Measurements from ENCODE around the gene CLIC5. TPM values are rescaled to one million over a fixed set of nuclear protein-coding genes. Genes with fewer than 3 reads are reported as not detected.

CLIC5 gene
- total RNA-seq, 1 donor from 2014 or later: 0.32 TPM

DNA sequence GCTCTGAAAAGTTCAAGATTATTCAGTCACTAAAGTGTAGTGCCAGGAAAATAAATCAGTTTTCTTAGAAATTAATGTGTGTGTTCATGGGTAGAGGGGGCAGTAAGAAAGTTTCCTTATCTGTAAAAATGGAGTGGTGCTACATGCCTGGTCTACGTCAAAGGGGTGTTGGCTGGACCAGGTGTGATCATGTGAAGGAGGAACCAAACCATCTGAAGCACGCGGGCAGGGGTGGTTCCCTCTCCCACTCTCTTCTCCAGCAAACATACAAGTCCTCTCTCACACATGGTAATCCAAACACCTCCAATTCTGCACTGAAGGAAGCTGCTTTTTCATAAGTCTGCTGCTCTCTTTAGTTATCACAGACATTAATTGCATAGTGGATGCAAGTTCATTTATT is 63.1 kb downstream of the CLIC5 start:
- no peaks in the 10 kb centered on the region for H3K79me2 ChIP-seq (ENCODE audit: insufficient read depth, low read length)
- no peaks in the 10 kb centered on the region for H3K9me3 ChIP-seq (ENCODE audit: insufficient read depth, low read depth, low read length)
- H3K27ac ChIP-seq (ENCODE audit: low read depth, low read length): no peak overlapping the region
- no peak overlapping the region for H3K4me3 ChIP-seq (ENCODE audit: insufficient read depth, low read depth, low read length)
- DNase-seq (ENCODE audit: low read depth): no peak
- no peak overlapping the region for H3K4me3 Mint-ChIP-seq (ENCODE audit: unreplicated experiment)
- no peaks in the 10 kb centered on the region for H3K36me3 Mint-ChIP-seq (ENCODE audit: low read depth, unreplicated experiment)
- no peaks in the 10 kb centered on the region for H3K9me3 Mint-ChIP-seq (ENCODE audit: unreplicated experiment)
- FAIRE-seq: no peak
- no peak for TF ChIP-seq EZH2 (IDR thresholded peaks at IDR 0.05; ENCODE audit: insufficient read depth, low read length)
- TF ChIP-seq, protein P1, sequence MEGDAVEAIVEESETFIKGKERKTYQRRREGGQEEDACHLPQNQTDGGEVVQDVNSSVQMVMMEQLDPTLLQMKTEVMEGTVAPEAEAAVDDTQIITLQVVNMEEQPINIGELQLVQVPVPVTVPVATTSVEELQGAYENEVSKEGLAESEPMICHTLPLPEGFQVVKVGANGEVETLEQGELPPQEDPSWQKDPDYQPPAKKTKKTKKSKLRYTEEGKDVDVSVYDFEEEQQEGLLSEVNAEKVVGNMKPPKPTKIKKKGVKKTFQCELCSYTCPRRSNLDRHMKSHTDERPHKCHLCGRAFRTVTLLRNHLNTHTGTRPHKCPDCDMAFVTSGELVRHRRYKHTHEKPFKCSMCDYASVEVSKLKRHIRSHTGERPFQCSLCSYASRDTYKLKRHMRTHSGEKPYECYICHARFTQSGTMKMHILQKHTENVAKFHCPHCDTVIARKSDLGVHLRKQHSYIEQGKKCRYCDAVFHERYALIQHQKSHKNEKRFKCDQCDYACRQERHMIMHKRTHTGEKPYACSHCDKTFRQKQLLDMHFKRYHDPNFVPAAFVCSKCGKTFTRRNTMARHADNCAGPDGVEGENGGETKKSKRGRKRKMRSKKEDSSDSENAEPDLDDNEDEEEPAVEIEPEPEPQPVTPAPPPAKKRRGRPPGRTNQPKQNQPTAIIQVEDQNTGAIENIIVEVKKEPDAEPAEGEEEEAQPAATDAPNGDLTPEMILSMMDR (IDR thresholded peaks at IDR 0.05; ENCODE audit: insufficient read depth, low read depth, low read length): no peak
- no peak overlapping the region for H3K4me2 ChIP-seq (ENCODE audit: low read length)
- peaks cover 8% of the 10 kb centered on the region for H3K4me1 Mint-ChIP-seq (ENCODE audit: low read depth, unreplicated experiment)
- H3K36me3 ChIP-seq (ENCODE audit: insufficient read depth, low read length): no peaks in the 10 kb centered on the region
- H2AFZ ChIP-seq (ENCODE audit: low read depth, low read length): no peak overlapping the region
- H3K27me3 ChIP-seq (ENCODE audit: insufficient read depth, low read length): peaks cover 5% of the 10 kb centered on the region
- H3K27ac Mint-ChIP-seq (ENCODE audit: unreplicated experiment): no peak overlapping the region
- no peaks in the 10 kb centered on the region for H3K4me1 ChIP-seq (ENCODE audit: insufficient read depth, low read length)
- no peak overlapping the region for H3K9ac ChIP-seq (ENCODE audit: low read length)
- no peaks in the 10 kb centered on the region for H4K20me1 ChIP-seq (ENCODE audit: insufficient read depth, low read length)
- H3K27me3 Mint-ChIP-seq (ENCODE audit: low read depth, unreplicated experiment): peaks cover 10% of the 10 kb centered on the region

- FAIRE-seq (no peak), DNase-seq (ENCODE audit: low read depth) (no peak)
- Mint-ChIP-seq H3K9me3 (ENCODE audit: unreplicated experiment) (no peaks in the 10 kb centered on the region), H3K27me3 (ENCODE audit: low read depth, unreplicated experiment) (peaks cover 10% of the 10 kb centered on the region), H3K4me1 (ENCODE audit: low read depth, unreplicated experiment) (peaks cover 11% of the 10 kb centered on the region), H3K36me3 (ENCODE audit: low read depth, unreplicated experiment) (no peaks in the 10 kb centered on the region), H3K27ac (ENCODE audit: unreplicated experiment) (no peak overlapping the region), H3K4me3 (ENCODE audit: unreplicated experiment) (no peak overlapping the region)
- Histone ChIP-seq H3K36me3 (ENCODE audit: insufficient read depth, low read length) (no peaks in the 10 kb centered on the region), H3K79me2 (ENCODE audit: insufficient read depth, low read length) (no peaks in the 10 kb centered on the region), H3K27ac (ENCODE audit: low read depth, low read length) (no peak overlapping the region), H3K9ac (ENCODE audit: low read length) (no peak overlapping the region), H2AFZ (ENCODE audit: low read depth, low read length) (no peak overlapping the region), H3K4me2 (ENCODE audit: low read length) (no peak overlapping the region), H3K4me3 (ENCODE audit: insufficient read depth, low read depth, low read length) (no peak overlapping the region), H3K9me3 (ENCODE audit: insufficient read depth, low read depth, low read length) (no peaks in the 10 kb centered on the region), H4K20me1 (ENCODE audit: insufficient read depth, low read length) (no peaks in the 10 kb centered on the region), H3K4me1 (ENCODE audit: insufficient read depth, low read length) (no peaks in the 10 kb centered on the region), H3K27me3 (ENCODE audit: insufficient read depth, low read length) (peaks cover 5% of the 10 kb centered on the region)
- TF ChIP-seq, protein P1 (IDR thresholded peaks at IDR 0.05; ENCODE audit: insufficient read depth, low read depth, low read length): no peak
- no peak for TF ChIP-seq EZH2 (IDR thresholded peaks at IDR 0.05; ENCODE audit: insufficient read depth, low read length)
Measured at GRCh38 chr6:45952168-45952529, 63.5 kb downstream of the CLIC5 start.

- Histone ChIP-seq H3K9ac (ENCODE audit: low read length) (no peak overlapping the region), H3K27ac (ENCODE audit: low read depth, low read length) (no peak overlapping the region), H3K79me2 (ENCODE audit: insufficient read depth, low read length) (no peaks in the 10 kb centered on the region), H3K4me3 (ENCODE audit: insufficient read depth, low read depth, low read length) (no peak overlapping the region), H4K20me1 (ENCODE audit: insufficient read depth, low read length) (no peaks in the 10 kb centered on the region), H2AFZ (ENCODE audit: low read depth, low read length) (no peak overlapping the region), H3K9me3 (ENCODE audit: insufficient read depth, low read depth, low read length) (no peaks in the 10 kb centered on the region), H3K36me3 (ENCODE audit: insufficient read depth, low read length) (no peaks in the 10 kb centered on the region), H3K4me2 (ENCODE audit: low read length) (no peak overlapping the region), H3K27me3 (ENCODE audit: insufficient read depth, low read length) (peaks cover 3% of the 10 kb centered on the region), H3K4me1 (ENCODE audit: insufficient read depth, low read length) (no peaks in the 10 kb centered on the region)
- Mint-ChIP-seq H3K36me3 (ENCODE audit: low read depth, unreplicated experiment) (no peaks in the 10 kb centered on the region), H3K4me3 (ENCODE audit: unreplicated experiment) (no peak overlapping the region), H3K27ac (ENCODE audit: unreplicated experiment) (no peak overlapping the region), H3K4me1 (ENCODE audit: low read depth, unreplicated experiment) (peaks cover 13% of the 10 kb centered on the region), H3K27me3 (ENCODE audit: low read depth, unreplicated experiment) (peaks cover 10% of the 10 kb centered on the region), H3K9me3 (ENCODE audit: unreplicated experiment) (no peaks in the 10 kb centered on the region)
- FAIRE-seq: no peak
- no peak for TF ChIP-seq EZH2 (IDR thresholded peaks at IDR 0.05; ENCODE audit: insufficient read depth, low read length)
- TF ChIP-seq, protein P1 (IDR thresholded peaks at IDR 0.05; ENCODE audit: insufficient read depth, low read depth, low read length): no peak
- DNase-seq (ENCODE audit: low read depth): peak; percentile 52
Measured at GRCh38 chr6:45951321-45952167, 64.1 kb downstream of the CLIC5 start.

Data from astrocyte (in vitro differentiated cells and primary cell).